ENCODE data around the gene TIAM1.
A peak's percentile ranks its signal among the peaks of the same experiment; 100 is the strongest.
"Not testable (repeated sequence)": the region's sequence is repeated elsewhere in the genome, so short reads cannot be mapped to it uniquely, and the experiment has no call there.

The TIAM1 gene

DNA sequence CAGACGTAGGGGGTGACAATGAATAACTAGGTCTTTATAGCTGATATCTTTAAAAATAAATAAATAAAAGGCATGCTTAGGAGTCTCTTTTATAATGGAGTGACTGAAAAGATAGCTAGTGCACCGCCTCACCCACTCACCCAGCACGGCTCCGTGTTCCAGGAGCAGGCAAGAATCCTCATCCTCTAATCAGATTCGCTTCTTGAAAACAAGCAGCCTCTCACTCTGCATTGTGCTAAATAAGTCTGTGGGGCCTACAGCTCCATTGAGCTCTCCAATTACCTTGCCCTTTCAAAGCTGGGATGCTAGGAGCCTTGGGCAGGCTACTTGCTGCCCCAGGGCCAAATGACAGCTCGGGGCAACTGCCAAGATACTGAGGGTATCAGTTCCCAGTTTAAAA is 91.5 kb downstream of the TIAM1 start:
- DNase-seq: no peak

DNA sequence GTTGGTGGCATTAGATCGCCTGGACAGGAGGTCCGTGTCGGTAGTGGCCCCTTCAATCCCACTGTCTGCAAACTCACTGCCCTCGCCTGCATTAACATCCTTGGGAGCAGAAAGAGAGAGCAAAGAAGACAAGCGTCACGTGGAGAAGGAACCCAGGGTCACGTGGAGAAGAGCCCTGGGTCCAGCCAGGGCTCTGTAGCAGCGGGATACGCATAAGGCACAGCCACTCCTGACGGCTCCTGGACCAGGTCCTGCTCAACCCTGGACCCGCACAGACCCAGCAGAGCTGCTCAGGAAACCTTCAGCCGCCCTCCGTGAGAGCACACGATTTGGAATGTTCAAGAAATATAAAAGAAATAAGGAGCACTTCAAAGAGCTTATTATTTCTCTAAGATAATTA is 92.0 kb downstream of the TIAM1 start:
- no peak for DNase-seq

DNA sequence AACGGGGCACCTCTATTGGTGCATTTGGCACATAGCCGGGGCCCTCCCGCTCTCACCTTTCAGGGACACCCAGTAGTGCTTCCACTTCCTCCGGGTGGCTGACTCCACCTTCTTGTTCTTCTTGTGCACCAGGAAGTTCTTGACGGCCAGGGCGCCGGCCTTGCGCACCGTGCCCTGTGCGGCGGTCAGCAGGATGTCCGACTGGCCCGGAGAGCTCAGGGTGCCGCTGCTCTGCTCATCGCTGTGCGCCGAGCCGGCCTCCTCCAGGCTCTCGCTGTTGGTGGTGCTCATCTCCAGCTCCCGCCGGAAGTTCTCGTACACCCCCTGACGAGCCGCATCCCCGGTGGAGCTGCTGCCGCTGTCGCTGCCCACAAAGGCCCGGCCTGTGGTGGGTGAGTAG is 92.4 kb downstream of the TIAM1 start:
- no peak for DNase-seq

DNA sequence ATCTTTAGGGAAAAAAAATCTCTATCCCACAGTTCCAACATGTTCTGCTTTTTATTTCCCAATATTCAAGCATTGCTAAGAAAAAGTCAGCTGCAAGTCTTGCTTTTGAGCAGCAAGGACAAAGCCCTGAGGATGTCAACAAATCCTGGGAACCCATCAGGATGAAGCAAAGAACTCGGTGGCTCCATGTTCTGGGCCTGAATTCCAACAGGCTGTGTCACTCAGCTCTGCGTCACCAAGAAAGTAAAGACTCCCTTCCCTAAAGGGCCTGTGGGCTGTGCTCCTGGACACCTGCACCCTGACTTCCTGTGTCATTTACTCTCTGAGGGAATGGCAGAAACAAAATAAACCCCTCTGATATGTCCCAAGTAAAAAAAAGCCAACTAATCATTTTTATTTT is 95.5 kb downstream of the TIAM1 start:
- no peak for DNase-seq

DNA sequence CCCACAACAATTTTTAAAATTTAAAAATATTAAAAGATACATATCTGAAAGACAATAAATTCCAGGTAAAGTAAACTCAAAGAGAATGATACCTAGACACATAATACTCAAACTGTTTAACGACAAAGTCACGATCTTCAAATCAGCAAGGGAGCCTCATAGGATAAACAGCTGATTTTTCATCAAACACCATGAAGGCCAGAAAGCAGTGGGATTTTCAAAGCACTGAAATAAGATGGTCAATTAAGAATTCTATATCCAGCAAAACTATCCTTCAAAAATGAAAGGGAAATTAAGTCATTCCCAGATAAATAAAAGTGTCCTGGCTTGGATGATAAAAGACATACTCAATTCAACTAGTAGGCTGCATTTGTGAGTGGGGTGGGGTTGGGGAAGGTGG is 100.5 kb downstream of the TIAM1 start:
- no peak for DNase-seq

DNA sequence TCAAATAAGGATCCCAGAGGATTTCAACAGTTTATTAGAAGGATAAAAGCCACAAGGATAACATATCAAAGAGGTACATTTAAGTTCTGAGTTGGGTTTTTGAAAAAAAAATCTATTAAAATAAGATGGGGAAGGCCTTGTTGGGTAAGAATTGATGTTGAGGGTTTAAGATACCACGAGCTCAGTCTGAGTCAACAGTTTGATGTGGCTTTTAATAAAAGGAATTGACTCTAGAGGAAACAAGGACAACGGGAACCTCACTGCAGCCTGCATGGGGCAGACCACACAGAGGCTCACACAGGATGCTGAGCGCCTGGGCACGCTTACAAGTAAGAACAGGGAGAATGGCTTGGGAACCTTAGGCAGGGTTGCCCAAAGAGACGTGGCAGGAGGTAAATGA is 107.5 kb downstream of the TIAM1 start:
- no peak for DNase-seq

DNA sequence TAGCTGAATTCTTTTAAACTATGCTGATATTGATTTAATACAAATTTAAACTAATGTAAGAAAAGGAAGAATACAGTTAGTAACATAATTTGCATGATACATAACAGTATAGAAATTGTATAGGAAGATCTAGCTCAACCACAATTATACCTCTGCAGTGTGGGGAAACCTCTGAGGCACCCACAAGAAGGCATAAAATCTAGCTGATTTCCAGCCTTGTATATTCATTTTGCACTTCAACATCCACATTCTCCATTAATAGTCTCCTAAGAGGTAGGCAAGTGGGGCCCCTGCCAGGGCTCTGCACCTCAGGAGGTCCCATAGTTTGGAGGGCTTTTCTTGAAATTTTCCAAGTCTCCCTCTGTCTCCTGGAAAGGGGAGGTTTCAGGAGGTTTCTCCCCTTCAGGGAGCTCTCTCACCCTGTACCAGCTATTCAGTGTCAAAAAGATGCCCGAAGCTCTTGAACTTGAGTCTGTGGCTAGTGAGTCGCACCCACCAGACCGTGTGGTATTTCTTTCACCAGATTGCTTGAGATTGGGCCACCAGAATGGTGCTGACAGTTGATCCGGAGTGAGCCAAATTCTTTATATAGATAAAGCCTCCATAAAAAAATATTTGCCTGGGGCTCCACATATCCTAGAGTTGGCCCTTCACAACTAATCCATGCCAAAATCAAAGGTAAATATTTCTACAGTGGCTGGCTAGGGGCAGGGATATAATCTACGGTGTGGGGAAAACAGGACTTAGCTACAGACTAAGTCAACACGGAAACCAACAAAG is 108.2 kb downstream of the TIAM1 start:
- no peak for DNase-seq

DNA sequence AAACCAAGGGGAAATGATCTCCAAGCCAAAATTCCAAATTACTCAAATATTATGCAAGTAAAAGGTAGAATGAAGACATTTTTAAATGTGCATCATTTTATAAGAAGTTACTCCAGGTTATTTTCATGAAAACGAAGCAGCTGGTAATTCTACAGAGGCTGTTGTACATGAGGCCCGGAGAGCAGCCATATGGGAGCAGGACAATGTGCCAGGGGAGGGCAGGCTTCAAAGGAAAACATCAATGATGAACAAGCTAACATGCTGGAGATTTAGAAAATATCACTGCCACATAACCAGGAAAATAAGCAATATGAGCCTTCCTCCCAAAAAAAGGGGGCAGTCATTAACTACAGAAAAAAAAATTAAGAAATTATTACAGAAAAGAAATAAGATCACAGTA is 109.1 kb downstream of the TIAM1 start:
- no peak for DNase-seq

DNA sequence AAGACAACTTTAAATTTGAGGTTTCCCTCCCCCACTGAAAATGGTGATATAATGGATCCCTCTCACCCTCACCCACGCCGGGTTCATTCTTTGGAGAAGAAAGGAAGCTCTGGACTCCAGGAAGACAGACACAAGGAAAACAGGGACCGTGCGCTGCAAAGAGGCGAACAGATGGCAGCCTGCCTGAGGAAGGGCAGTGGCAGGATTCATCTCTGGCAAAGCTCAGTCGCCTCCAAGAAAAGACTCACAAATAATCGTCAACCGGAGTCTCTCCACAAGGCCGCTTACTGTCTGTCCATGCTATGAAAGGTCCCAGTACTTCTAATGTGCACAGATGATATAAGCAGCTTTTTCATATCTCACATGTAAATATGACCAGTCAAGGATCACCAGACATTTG is 110.3 kb downstream of the TIAM1 start:
- no peak for DNase-seq

DNA sequence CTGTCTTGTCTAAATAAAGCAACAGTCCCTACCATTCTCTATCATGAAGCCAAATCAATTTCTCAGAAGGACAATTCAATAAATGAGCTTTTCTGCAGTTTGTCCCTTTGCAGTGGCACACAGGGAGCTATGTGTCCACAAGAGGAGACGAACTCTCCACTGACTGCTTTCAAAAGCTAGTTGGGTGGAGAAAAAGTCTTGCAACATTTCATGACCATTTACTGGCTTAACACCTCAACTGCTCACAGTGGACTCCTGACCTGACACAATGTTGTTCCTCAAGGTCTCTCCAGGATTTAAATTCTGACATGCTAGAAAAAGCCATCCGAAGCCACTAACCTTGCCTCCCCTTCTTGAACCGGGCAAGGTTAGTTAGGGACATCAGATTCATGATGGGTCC is 111.7 kb downstream of the TIAM1 start:
- no peak for DNase-seq

DNA sequence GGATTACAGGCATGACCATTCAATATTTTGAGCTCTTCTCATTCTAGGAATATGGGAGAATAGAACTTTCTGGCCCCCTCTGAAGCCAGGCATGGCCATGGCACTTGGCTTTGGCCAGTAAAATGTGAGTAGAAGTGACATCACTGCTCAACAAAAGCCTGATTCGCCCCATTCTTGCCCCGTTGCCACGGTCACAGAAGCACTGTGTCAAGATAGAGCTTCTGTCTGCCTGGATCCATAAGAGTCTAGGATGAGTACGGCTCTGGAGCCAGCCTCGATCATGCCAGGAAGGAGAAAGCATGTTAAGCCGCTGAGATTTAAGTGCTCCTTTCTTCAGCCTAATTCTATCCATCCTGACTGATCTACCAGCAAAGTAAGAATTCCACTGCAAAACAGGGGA is 113.1 kb downstream of the TIAM1 start:
- DNase-seq: no peak

DNA sequence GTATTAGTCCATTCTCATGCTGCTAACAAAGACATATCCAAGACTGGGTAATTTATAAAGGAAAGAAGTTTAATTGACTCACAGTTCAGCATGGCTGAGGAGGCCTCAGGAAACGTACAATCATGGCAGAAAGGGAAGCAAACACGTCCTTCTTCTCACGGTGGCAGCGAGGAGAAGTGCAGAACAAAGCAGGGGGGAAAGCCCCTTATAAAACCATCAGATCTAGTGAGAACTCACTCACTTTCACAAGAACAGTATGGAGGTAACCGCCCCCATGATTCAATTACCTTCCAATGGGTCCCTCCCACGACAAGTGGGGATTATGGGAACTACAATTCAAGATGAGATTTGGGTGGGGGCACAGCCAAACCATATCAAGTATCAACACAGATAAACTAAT is 115.3 kb downstream of the TIAM1 start:
- DNase-seq: not testable (repeated sequence)

DNA sequence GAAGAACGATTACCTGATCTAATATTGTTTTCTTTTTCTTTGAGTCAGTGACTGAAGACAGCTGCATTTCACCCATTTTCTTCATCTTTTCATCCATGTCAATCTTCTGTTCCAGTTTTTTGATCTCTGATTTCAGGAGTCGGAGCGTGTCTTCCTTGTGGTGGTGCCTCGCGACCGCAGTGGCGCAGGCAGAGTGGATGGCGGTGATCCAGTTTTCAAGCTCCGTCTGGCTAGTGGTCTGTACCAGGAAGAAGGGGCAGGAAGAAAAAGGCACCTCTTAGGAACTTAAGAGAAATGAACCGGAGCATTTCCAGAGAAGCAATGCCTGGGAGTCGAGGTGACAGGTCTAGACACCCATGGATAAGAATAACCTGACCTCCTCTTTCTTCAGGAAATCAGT is 118.3 kb downstream of the TIAM1 start:
- DNase-seq: no peak

DNA sequence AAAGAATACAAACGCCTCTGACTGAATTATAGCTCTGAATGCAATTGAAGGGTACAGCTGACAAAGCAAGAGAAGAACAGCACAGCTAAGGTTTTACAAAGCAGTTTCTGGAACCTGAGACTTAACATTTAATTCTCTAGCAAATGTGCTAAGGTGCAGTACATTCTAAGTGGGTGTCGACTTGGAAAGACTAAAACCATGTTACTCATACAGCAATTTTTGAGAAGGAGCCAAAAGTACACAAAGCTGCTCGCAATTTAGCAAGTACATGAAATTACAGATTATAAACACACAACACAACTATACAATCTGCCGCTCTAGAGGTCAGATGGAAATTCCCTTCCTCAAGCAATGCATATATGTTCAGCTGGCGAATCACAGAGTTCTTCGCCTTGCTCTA is 121.9 kb downstream of the TIAM1 start:
- peak in 1 of 2 experiments; percentile 61 for DNase-seq

DNA sequence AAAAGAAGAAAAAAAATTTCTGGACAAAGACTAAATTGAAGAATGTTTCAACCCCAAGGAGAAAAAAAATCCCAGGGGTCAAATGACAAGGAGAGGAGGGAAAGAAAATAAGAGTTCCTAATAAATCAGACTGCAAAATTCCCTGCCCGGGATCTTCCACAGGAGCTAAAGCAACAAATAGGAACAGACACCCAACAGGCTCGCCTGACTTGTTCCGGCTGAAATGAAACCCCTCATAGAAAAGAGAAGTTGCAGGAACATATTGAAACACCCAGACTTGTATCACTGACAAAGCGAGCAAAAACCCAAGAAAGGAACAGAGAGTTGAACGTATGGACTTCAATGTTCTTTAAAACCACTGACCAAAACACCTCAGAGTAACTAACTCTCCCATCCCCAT is 123.0 kb downstream of the TIAM1 start:
- DNase-seq: no peak

DNA sequence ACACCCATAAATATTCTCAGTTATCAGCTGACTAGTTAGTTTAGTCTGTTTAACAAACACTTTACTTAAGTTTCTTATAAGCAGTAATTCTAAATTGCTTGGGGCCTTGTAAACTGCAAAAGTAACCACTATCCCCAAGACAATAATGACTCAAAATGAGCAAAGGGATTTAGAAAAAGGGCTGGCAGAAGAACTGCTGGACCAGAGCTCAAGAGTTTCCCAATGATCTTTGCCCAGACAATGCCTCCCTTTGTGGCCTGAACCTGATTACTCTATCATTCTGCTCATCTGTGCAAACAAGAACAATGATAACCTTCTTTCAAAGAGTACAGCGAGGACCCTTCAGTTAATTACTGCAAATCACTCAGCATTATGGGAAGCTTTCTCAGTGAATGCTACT is 123.5 kb downstream of the TIAM1 start:
- no peak for DNase-seq

DNA sequence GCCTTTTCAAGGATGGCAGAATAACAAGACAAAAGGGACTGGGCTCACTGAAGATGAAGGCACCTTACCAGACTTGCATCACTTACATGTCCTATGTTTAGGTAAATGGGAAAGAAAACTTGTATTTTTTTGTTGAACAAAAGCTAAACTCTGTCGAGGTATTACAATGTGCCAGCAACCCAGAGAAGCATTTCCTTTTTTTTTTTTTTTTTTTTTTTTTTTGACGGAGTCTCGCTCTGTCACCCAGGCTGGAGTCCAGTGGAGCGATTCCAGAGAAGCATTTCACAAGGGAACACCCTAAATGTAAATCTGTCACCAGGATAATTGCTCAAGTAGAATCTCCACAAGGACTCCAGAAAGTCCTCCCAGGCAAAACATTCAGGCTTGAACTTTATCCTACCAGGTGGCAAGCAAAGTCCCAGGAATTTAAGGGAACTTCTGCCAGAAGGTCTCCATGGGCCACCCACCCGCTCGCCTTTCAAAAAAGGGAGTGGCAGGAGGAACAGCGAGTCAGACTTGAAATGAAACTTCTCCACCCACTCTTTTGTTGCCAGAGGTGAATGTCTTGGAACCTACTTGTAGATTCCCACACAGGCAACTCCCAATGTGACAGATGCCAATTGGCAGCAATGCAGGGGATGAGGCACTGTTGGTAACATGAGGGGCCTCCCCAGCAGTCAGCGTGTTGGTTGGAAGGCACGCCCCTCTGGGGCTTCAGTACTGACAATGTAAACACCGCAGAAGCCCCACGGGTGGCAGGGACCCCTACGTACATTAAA is 125.0 kb downstream of the TIAM1 start:
- no peak for DNase-seq

DNA sequence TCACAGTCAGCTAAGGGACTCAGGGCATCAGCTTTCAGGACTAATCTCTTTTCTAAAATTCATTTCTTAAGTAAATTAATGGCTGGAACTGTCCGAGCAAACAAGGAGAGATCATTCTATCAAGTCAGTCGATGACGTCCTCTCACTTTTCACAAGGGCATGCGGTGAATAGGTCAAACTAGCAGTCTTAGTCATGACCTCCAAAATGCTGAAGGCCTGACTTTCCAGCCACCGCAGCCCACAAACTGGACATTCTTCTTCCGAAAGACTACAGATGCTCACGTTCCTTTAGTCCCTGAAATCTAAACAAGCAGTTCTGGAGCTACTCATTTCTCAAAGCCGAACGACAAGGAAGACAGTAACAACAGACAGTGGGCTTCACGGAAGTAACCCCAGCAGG is 127.9 kb downstream of the TIAM1 start:
- DNase-seq: no peak

DNA sequence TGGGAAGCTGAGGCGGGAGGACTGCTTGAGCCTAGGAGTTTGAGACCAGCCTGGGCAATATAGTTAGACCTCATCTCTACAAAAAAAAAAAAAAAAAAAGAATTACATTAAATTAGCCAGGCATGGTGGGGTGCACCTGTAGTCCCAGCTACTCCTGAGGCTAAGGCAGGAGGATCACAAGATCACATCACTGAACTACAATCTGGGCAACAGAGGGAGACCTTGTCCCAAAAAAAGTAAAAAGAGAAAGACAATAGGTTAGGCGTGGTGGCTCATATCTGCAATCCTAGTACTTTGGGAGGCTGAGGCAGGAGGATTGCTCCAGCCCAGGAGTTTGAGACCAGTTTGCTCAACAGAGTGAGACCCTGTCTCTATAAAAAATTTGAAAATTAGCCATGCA is 130.3 kb downstream of the TIAM1 start:
- DNase-seq: no peak

DNA sequence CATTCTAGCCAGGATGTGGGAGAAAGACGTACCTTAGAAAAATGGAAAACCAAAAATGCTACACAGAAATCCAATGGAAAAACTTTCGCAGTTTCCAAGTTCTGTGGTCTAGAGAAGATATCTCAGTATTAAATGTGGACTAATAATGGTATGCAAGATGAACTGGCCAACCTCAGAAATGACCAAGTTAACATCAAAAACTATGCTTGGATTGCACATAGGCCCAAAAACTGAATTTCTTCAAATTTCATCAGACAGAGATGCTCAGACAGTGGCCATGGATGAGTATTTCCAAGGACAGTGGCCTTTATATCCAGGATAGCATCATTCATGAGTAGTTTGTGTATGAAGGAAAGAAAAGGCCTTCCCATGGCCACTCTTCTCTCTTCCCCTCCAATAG is 132.2 kb downstream of the TIAM1 start:
- no peak for DNase-seq

DNA sequence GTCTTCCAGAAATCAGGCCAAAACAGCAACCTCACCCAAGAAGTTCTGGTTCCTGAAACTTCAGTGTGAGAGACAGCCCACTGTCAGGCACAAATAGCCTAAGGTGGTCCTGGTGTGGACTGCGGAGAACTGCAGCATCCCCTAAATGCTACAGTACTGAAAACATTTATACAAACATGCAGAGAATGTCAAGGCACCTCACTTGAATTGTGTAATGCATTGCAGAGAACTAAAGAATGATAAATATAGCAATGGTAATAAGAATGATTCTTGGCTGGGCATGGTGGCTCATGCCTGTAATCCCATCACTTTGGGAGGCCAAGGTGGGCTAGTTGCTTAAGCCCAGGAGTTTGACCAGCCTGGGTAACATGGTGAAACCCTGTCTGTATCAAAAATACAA is 138.6 kb downstream of the TIAM1 start:
- DNase-seq: no peak

DNA sequence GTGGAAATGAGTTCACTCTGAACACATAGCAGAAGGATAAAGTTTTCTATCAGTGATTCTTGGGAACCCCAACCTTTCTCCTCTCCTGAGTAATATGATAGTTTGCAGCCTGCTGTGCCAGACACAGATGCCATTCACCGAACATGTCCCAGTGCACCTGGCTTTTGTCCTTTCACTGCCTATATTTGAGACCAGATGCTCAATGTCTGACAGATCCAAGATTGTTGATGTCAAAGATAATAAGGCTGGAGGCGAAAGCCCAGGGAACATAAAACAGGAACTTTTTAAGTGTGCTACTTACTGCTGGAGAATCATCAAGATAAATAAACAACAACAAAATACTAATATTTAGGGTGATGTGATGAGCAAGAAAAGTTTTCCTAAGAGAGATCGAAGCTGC is 139.3 kb downstream of the TIAM1 start:
- peak in 1 of 2 experiments; percentile 51 for DNase-seq

DNA sequence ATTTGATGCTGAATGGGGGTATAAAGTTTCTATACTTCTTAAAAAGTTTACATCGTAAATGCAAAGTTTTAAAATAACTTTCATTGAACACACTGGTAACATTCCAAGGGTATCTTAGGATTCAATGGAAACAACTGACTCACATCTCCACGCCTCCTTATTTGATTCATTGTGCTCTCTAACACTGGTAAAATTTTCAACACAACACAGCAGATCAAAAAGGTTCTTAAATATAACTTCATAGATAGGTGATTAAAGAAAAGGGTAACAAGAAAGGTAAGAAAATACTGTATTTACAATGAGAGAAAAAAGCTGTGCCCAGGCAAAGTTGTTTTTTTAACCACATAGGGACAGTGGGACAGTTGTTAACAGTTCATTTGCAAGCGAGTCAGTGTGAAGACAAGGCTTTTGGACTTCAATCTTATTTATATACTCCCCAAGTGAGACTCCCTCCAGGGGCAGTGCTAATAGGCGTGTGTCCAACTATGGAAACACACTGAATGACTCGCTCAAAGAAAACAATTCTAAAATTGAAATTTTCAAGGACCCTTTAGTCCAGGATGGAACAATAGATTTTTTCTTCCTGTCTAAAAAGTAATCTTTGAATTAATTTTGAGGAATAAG is 140.5 kb downstream of the TIAM1 start:
- DNase-seq: no peak

DNA sequence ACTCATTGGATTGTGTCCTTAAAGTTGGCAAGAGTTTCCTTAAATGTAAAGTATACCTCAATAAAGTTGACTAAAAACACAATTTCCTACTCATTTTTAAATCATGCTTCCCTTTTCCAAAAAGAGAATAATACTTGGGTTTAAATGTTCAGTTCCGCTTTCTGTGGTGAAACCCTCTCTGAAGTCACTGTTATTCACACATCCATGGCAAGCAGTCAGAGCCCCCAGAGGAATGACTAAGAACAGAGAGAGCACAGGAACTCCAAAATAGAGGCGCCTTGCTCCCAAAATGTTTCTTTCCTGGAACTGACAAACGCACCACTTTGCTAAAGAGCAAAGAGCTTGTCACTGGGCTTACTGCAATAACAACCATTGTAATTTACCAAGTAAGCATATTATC is 142.5 kb downstream of the TIAM1 start:
- DNase-seq: no peak
